Gastrocnemius medialis (tissue), 4 donors: ENCODE results near the gene LCN12. TPM values are rescaled to one million over a fixed set of nuclear protein-coding genes. Genes with fewer than 3 reads are reported as not detected.
"Not testable (repeated sequence)": the region's sequence is repeated elsewhere in the genome, so short reads cannot be mapped to it uniquely, and the experiment has no call there.

Experiments used
- ATAC-seq, 2 donors: fragments of 150-250 bp; one replicate each; pipeline ENCODE4 v1.9.1; 2016
- DNase-seq, 2 donors: peaks; one replicate each; pipeline ENCODE4 v3.0.0-alpha.2; 2019
- H3K27ac ChIP-seq, 4 donors: fragments of 200-600 bp; sonication (generic); 1 replicate in 1 of 4; 2 replicates in 3 of 4; pipeline ENCODE4 v1.5.1; 2016 to 2018; ENCODE audit warnings: mild to moderate bottlenecking in 2 of 4, moderate library complexity in 1 of 4
- H3K27me3 ChIP-seq, 3 donors: fragments of 200-600 bp; sonication (generic) in 2 of 3; 1 replicate in 1 of 3; 2 replicates in 2 of 3; pipeline versions ENCODE4 v1.5.1 to v1.6.0; 2016 to 2019; ENCODE audit warnings: mild to moderate bottlenecking in 1 of 3, moderate library complexity in 1 of 3
- H3K36me3 ChIP-seq, 2 donors: fragments of 200-600 bp; sonication (generic) in 1 of 2; one replicate each; pipeline ENCODE4 v1.5.1; 2017 to 2018
- H3K4me1 ChIP-seq, 2 donors: fragments of 200-600 bp; sonication (generic) in 1 of 2; one replicate each; pipeline ENCODE4 v1.5.1; 2016 to 2017; ENCODE audit warnings: mild to moderate bottlenecking in 2 of 2
- H3K4me3 ChIP-seq, 4 donors: fragments of 200-600 bp; sonication (generic) in 3 of 4; 1 replicate in 1 of 4; 2 replicates in 3 of 4; pipeline ENCODE4 v1.5.1; 2016 to 2019; ENCODE audit warnings: mild to moderate bottlenecking in 2 of 4
- H3K9me3 ChIP-seq, 3 donors: fragments of 200-600 bp; sonication (generic) in 2 of 3; 1 replicate in 1 of 3; 2 replicates in 2 of 3; pipeline ENCODE4 v1.5.1; 2016 to 2019
- CTCF ChIP-seq, 5 experiments: fragments of 450-650 bp in 3 of 5; fragments of 200-600 bp in 2 of 5; sonication (generic) in 2 of 5; IDR thresholded peaks in 4 of 5; conservative IDR thresholded peaks in 1 of 5; 1 replicate in 4 of 5; 2 replicates in 1 of 5; pipeline ENCODE4 v1.5.1; 2016 to 2019; ENCODE audit warnings: antibody characterized with exemption in 5 of 5, mild to moderate bottlenecking in 3 of 5, moderate library complexity in 3 of 5
- in situ Hi-C, 4 donors: fragments of 200-750 bp; cut with MboI; loops; one replicate each; pipeline versions ENCODE4 v1.15.0 to v1.8.0; 2017; ENCODE audit warnings: low sequenced_read_pairs in 4 of 4
- intact Hi-C: fragments of 100-400 bp; cut with DNase I; formaldehyde crosslinking; loops from one replicate; pipeline ENCODE4 v1.15.1; 2023; ENCODE audit warnings: low total_unique reads
- total RNA-seq, 4 donors: library from RNA; depleted of rRNA; stranded (reverse); fragments of >200 nt; gene quantifications; one replicate each; pipeline versions ENCODE4 v1.1.0 to v1.2.3, GENCODE V29; 2016

The LCN12 gene
- total RNA-seq, 4 donors from 2014 or later: not detected

DNA sequence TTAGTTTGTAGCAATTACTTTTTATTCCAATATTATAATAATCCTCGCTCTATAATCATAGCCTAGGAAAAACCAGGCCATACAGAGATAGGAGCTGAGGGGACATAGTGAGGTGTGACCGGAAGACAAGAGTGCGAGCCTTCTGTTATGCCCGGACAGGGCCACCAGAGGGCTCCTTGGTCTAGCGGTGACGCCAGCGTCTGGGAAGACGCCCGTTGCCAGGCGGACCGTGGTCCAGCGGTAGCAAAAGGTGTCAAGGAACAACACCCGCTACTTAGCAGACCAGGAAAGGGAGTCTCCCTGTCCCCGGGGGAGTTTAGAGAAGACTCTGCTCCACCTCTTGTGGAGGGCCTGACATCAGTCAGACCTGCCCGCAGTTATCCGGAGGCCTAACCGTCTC, 52.2 kb downstream of the LCN12 start:
- H3K27ac ChIP-seq, DNase-seq, H3K27me3 ChIP-seq, intact Hi-C loops, H3K36me3 ChIP-seq, H3K9me3 ChIP-seq, ATAC-seq, H3K4me3 ChIP-seq, H3K4me1 ChIP-seq, in situ Hi-C loops: not testable (repeated sequence)
- TF ChIP-seq CTCF (IDR thresholded peaks at IDR 0.05 in 4 of 5, conservative IDR thresholded peaks at IDR 0.05 in 1 of 5): peak in 3 of 5 experiments; percentile 17 to 47 (median 23)

Other genes starting within 250 kb of the LCN12 start
- 1 to 10 TPM; 1.8 to 4.6 (median 3.8) TPM for gene DIPK1B, start 239.7 kb upstream of the LCN12 start, total RNA-seq
- 1 to 10 TPM in 3 of 4 donors, under 1 TPM in 1; 0.61 to 4.7 (median 1.6) TPM for gene LCN10, start 209.3 kb upstream of the LCN12 start, total RNA-seq
- 10 to 100 TPM in 1 of 4 donors, 1 to 10 TPM in 3; 2.1 to 11.7 (median 3.7) TPM for gene LCN6, start 203.7 kb upstream of the LCN12 start, total RNA-seq
- gene LCN8, start 194.0 kb upstream of the LCN12 start, total RNA-seq: not detected
- gene LCN15, start 187.8 kb upstream of the LCN12 start, total RNA-seq: not detected
- 10 to 100 TPM; 46.9 to 70.2 (median 51.1) TPM for gene TMEM141, start 160.9 kb upstream of the LCN12 start, total RNA-seq
- under 1 TPM in 1 of 4 donors, not detected in 3; 0.31 TPM for gene CCDC183, start 155.9 kb upstream of the LCN12 start, total RNA-seq
- 100 to 1,000 TPM in 2 of 4 donors, 10 to 100 TPM in 2; 84.9 to 121 (median 105) TPM for gene RABL6, start 144.3 kb upstream of the LCN12 start, total RNA-seq
- gene AJM1, start 109.8 kb upstream of the LCN12 start, total RNA-seq: 1 to 10 TPM; 1.3 to 2.1 (median 1.6) TPM
- 100 to 1,000 TPM in 3 of 4 donors, 10 to 100 TPM in 1; 98.8 to 204 (median 152) TPM for gene PHPT1, start 102.9 kb upstream of the LCN12 start, total RNA-seq
- 1 to 10 TPM in 3 of 4 donors, under 1 TPM in 1; 0.95 to 2.3 (median 1.7) TPM for gene MAMDC4, start 99.9 kb upstream of the LCN12 start, total RNA-seq
- 100 to 1,000 TPM; 285 to 440 (median 334) TPM for gene EDF1, start 86.0 kb upstream of the LCN12 start, total RNA-seq
- gene TRAF2, start 65.8 kb upstream of the LCN12 start, total RNA-seq: 1 to 10 TPM; 3.5 to 6.6 (median 4.8) TPM
- 100 to 1,000 TPM; 329 to 469 (median 435) TPM for gene FBXW5, start 7.5 kb upstream of the LCN12 start, total RNA-seq
- 1 to 10 TPM in 2 of 4 donors, not detected in 2; 1.7 to 5.2 TPM for gene C8G, start 7.0 kb upstream of the LCN12 start, total RNA-seq
- gene PTGDS, start 25.2 kb downstream of the LCN12 start, total RNA-seq: 10 to 100 TPM in 3 of 4 donors, 1 to 10 TPM in 1; 2.3 to 35.2 (median 27.0) TPM
- under 1 TPM in 1 of 4 donors, not detected in 3; 0.10 TPM for gene LCNL1, start 30.7 kb downstream of the LCN12 start, total RNA-seq
- gene PAXX, start 40.1 kb downstream of the LCN12 start, total RNA-seq: 10 to 100 TPM; 10.8 to 15.6 (median 14.6) TPM
- under 1 TPM in 1 of 4 donors, not detected in 3; 0.36 TPM for gene CLIC3, start 44.3 kb downstream of the LCN12 start, total RNA-seq
- gene ABCA2, start 76.0 kb downstream of the LCN12 start, total RNA-seq: 10 to 100 TPM; 14.1 to 20.0 (median 16.7) TPM
- gene FUT7, start 79.8 kb downstream of the LCN12 start, total RNA-seq: not detected
- gene NPDC1, start 93.9 kb downstream of the LCN12 start, total RNA-seq: 10 to 100 TPM; 11.3 to 22.3 (median 19.0) TPM
- under 1 TPM in 2 of 4 donors, not detected in 2; 0.22 to 0.55 TPM for gene ENTPD2, start 101.8 kb downstream of the LCN12 start, total RNA-seq
- gene SAPCD2, start 118.3 kb downstream of the LCN12 start, total RNA-seq: under 1 TPM in 3 of 4 donors, not detected in 1; 0.16 to 0.24 (median 0.17) TPM
- gene UAP1L1, start 125.2 kb downstream of the LCN12 start, total RNA-seq: 1 to 10 TPM in 2 of 4 donors, under 1 TPM in 2; 0.49 to 2.5 (median 1.5) TPM
- 10 to 100 TPM; 15.9 to 31.9 (median 21.1) TPM for gene MAN1B1, start 134.7 kb downstream of the LCN12 start, total RNA-seq
- 10 to 100 TPM; 36.9 to 63.1 (median 55.9) TPM for gene DPP7, start 162.5 kb downstream of the LCN12 start, total RNA-seq
- not detected for gene GRIN1, start 186.9 kb downstream of the LCN12 start, total RNA-seq
- not detected for gene LRRC26, start 217.8 kb downstream of the LCN12 start, total RNA-seq
- not detected for gene TMEM210, start 219.8 kb downstream of the LCN12 start, total RNA-seq
- 10 to 100 TPM; 10.2 to 12.4 (median 10.8) TPM for gene ANAPC2, start 236.3 kb downstream of the LCN12 start, total RNA-seq
- 100 to 1,000 TPM in 2 of 4 donors, 10 to 100 TPM in 2; 73.3 to 164 (median 94.4) TPM for gene SSNA1, start 236.4 kb downstream of the LCN12 start, total RNA-seq
- 10 to 100 TPM in 1 of 4 donors, 1 to 10 TPM in 3; 3.4 to 10.2 (median 6.3) TPM for gene TPRN, start 248.5 kb downstream of the LCN12 start, total RNA-seq